Effector CD4-positive, alpha-beta T cell (primary cell): ENCODE measurements around the gene COL4A5.
"Not testable (repeated sequence)": the region's sequence is repeated elsewhere in the genome, so short reads cannot be mapped to it uniquely, and the experiment has no call there.

Experiments
- DNase-seq: peaks from one replicate; pipeline ENCODE4 v3.0.0-alpha.2; 2020

The COL4A5 gene

GRCh38 chrX:108456971-108457477, 17.4 kb downstream of the COL4A5 start:
- no peak for DNase-seq

GRCh38 chrX:108464604-108465003, 25.0 kb downstream of the COL4A5 start:
- DNase-seq = no peak

DNA sequence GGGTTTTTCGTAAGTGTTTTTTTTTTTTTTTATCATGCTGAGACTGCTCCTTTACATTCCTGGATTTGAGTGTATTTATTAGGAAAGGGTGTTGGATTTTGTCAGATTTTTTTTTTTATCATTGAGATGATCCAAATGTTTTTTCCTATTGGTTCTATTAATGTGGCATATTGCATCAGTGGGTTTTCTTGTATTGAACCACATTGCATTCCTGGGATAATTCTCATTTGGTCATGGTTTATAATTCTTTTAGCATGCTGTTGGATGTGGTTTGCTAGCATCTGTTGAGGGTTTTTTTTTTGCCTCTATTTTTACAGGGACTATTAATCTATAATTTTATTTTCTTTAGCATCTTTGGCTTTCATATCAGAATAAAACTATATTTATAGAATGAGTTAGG, 28.8 kb downstream of the COL4A5 start:
- no peak for DNase-seq

- no peak for DNase-seq
Measured at GRCh38 chrX:108473979-108474378, 34.3 kb downstream of the COL4A5 start.

GRCh38 chrX:108481528-108481927, 41.9 kb downstream of the COL4A5 start:
- not testable (repeated sequence) for DNase-seq

GRCh38 chrX:108484251-108484650, 44.6 kb downstream of the COL4A5 start:
- DNase-seq = no peak

- no peak for DNase-seq
Measured at GRCh38 chrX:108485960-108486359, 46.3 kb downstream of the COL4A5 start.

GRCh38 chrX:108494406-108495090, 54.9 kb downstream of the COL4A5 start:
- DNase-seq = no peak

DNA sequence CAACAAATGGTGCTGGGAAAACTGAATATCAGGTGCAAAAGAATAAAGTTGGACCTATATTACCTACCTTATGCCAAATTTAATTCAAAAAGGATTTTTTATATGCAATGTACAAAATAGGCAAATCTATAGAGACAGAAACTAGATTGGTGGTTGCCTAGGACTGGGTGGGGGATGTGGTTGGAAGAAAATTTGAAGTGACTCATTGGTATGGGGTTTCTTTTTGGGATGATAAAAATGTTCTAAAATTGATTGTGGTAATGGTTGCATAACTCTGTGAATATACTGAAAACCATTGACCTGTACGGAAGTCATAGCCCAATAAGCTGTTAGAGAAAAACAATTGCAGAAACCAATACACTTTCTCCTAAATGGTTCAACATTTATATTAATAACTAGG, 72.1 kb downstream of the COL4A5 start:
- no peak for DNase-seq

- DNase-seq = no peak
Measured at GRCh38 chrX:108516184-108516583, 76.5 kb downstream of the COL4A5 start.

DNA sequence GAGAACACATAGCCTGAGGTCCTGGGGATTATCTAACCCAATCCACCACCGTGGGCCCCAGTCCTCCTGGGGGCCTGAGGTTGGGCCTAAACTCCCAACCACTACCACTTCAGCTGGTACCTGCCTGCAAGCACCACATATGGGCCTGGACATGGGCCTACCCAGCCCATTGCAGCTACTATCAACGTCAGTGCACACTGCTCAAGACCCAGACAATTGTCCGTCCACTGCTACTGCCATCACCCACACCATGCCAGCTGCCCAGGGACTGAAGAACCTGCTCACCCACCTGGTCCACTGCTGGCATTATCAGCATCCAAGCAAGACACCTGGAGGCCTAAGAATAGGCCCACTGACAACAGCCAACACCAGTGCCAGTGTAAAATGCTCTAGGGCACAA, 88.1 kb downstream of the COL4A5 start:
- DNase-seq = no peak

DNA sequence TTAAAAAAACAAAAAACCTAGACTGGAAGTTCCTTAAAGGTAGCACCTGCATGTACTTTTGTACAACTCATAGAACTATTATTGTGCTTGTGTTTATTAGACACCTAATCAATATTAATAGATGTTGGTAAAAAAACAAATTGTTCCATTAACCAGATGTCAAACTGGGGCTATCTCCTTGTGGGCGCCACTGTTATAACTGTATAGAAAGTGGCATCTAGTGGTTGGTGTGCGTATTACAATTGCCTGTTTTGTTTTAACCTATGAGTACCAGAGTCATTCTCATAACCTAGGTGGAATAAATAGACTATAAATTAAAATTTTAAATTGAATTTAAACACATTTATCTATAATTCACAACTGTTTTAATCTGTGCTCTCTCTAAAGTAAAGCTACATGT, 97.4 kb downstream of the COL4A5 start:
- DNase-seq = no peak

DNA sequence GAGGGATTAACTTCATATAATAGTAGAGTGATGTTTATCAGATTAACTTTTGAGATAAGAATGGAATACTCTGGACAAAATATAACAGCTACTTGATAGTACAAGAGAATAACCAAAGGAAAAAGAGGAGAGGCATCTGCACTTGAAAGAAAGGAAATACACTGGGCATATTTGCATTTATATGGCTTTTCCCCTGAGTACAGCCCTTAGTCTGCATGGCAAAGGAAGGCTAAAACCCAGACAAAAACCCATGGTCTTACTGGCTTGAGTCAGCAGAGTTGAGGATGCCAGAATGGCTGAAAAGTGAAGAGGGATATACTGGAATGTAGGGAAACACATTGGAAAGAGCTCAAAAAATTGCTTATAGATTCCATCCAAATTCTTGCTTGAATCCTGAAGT, 101.6 kb downstream of the COL4A5 start:
- DNase-seq = no peak

- DNase-seq = no peak
Measured at GRCh38 chrX:108557580-108557979, 117.9 kb downstream of the COL4A5 start.

DNA sequence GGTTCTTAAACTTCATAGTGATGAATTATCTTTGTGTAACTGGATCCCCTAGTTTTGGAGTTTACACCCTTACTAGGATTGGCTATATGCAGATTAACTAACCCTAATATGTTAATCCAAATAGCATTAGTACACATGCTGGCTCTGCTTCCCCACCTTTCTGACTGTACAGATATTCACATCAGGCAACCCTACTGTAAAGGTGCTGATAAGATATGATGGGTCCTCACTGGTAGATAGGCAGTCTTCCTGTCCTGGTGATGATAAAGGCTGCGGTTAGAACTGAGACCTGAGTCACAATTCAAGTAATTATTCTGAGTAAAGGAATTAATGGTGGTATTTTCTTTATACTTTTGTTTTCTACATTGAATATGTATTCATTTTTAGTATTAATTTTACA, 118.6 kb downstream of the COL4A5 start:
- no peak for DNase-seq

- DNase-seq = no peak
Measured at GRCh38 chrX:108573136-108573535, 133.5 kb downstream of the COL4A5 start.

GRCh38 chrX:108582151-108582550, 142.5 kb downstream of the COL4A5 start:
- DNase-seq = no peak

DNA sequence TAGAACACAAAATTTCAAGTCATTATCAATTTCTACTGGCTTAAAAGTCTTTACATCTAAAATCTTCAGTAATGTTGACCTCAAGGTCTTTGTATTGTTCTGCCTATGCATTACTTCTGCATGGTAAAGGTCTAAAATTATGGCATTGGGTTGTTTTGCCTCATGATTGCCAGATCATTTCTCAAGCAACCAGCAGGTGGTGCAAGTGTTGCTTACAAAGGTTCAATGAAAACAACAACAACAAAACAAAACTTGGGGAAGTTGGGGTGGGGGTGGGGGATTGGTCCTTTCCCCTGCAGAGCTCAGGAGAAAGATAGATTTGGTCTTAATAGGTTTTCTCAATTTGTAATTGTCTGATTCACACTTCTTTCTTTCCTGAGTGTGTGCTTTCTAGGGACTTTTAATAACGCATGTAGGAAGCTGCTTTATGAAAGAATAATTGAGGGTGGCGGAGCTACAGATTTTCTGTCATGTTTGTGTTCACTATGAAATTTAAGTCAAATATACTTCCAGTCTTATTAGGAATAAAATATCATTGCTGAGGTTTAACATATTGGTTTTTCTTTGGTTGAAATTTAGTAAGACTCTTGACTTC, 145.1 kb downstream of the COL4A5 start:
- no peak for DNase-seq

DNA sequence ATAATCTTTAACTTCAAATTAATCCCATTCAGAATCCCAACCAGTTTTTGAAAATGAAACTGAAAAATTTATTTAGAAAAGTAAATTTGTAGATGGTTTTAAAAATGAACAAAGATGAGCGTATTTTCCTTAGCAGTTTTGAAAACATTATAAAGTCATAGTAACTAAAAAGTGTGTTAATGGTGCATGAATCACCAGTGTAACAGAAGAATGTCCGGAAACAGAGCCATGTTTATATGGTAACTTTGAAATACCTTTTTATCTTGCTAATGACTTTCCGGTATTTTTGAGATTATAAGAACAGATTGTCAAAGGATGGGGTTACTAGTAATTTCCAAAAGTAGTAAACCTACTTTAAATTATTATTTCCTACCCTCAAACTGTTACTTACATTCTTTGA, 150.9 kb downstream of the COL4A5 start:
- no peak for DNase-seq

- DNase-seq = no peak
Measured at GRCh38 chrX:108601276-108601675, 161.6 kb downstream of the COL4A5 start.

DNA sequence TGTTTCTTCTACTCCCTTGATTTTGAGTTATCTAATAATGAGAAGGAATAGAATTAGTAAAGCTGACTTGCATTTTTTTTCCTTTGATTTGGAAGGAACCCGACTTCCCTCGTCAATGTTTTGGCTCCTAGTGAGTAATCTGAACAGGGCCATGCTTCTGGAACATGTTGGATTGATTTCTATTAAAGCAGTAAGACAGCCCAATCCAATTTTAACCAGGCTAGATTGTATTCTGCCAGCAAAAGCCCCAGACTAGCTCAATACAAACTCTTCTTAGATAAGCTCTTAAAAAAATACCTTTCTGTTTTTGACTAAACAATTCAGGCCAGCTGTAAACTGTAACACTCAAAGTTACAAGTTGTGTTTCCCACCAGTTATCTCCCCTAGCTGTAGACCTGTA, 170.5 kb downstream of the COL4A5 start:
- DNase-seq = no peak

GRCh38 chrX:108614616-108615015, 175.0 kb downstream of the COL4A5 start:
- no peak for DNase-seq

DNA sequence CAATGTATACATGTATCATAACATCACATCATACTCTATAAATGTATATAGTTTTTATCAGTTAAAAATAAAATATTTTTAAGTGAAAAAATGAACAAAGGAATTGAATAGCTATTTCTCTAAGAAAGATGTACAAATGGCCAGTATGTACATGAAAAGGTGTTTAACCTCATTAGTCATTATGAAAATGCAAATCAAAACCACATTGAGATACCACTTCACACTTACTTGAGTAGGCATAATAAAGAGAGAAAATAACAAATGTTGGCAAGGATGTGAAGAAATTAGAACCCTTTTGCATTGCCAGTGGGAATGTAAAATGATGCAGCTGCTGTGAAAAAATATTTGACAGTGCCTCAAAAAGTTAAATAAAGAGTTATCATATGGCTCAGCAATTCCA, 201.2 kb downstream of the COL4A5 start:
- DNase-seq = no peak

- DNase-seq = no peak
Measured at GRCh38 chrX:108641589-108642272, 202.1 kb downstream of the COL4A5 start.
